Measurements from ENCODE around the gene CASZ1.

GRCh38 chr1:10649517-10650201 is 146.8 kb downstream of the CASZ1 start:
- TF ChIP-seq CTCF (conservative IDR thresholded peaks at IDR 0.05; ENCODE audit: low read depth in 2 of 2) (no peak), EZH2phosphoT487 (IDR thresholded peaks at IDR 0.05; ENCODE audit: unreplicated experiment) (no peak)
